ENCODE data around the gene MSMB. TPM values are rescaled to one million over a fixed set of nuclear protein-coding genes. Genes with fewer than 3 reads are reported as not detected.

MSMB gene
- total RNA-seq, 1 experiment from 2014 or later, result not detected

DNA sequence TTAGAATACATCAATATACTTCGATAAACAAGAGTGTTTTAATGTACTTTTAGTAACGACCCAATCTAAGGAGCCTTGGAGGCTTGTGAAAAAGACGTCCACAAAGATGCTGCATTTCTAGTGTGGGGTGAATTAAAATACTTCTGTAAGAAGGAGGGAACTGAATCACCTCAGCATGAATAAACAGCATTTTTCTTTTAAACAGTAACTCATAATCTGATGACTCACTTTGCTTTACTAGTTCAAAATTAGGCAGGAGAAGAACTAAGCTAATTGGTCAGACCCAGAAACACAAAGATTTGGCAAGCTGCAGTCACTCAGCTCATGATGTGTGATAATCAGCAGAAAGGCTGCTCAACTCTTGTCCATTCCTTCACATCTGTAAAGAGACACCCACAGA is 39.9 kb downstream of the MSMB start:
- no peak overlapping the region for H2AFZ ChIP-seq
- H3K27ac ChIP-seq, result no peak overlapping the region
- no TSS peak for BruUV-seq (replicated peaks)
- H3K4me1 ChIP-seq (replicated peaks; ENCODE audit: insufficient read depth), result no peaks in the 10 kb centered on the region
- no peaks in the 10 kb centered on the region for H3K27me3 ChIP-seq (ENCODE audit: insufficient read depth, low read depth)
- no peak overlapping the region for H3K4me2 ChIP-seq
- peaks cover 63% of the 10 kb centered on the region for H3K36me3 ChIP-seq (ENCODE audit: low read depth)
- DNase-seq, result no peak
- no peaks in the 10 kb centered on the region for H3K79me2 ChIP-seq (ENCODE audit: low read depth)
- H3F3A ChIP-seq (ENCODE audit: insufficient read depth, low read depth), result peaks cover 37% of the 10 kb centered on the region
- intact Hi-C loops (cut with micrococcal nuclease; ENCODE audit: unreplicated experiment), result no loop called here
- no peaks in the 10 kb centered on the region for H3K9me2 ChIP-seq (ENCODE audit: insufficient read depth)
- TF ChIP-seq, protein P1, sequence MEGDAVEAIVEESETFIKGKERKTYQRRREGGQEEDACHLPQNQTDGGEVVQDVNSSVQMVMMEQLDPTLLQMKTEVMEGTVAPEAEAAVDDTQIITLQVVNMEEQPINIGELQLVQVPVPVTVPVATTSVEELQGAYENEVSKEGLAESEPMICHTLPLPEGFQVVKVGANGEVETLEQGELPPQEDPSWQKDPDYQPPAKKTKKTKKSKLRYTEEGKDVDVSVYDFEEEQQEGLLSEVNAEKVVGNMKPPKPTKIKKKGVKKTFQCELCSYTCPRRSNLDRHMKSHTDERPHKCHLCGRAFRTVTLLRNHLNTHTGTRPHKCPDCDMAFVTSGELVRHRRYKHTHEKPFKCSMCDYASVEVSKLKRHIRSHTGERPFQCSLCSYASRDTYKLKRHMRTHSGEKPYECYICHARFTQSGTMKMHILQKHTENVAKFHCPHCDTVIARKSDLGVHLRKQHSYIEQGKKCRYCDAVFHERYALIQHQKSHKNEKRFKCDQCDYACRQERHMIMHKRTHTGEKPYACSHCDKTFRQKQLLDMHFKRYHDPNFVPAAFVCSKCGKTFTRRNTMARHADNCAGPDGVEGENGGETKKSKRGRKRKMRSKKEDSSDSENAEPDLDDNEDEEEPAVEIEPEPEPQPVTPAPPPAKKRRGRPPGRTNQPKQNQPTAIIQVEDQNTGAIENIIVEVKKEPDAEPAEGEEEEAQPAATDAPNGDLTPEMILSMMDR (conservative IDR thresholded peaks at IDR 0.05), result no peak
- TF ChIP-seq EZH2 (IDR thresholded peaks at IDR 0.05; ENCODE audit: low read depth), result no peak
- no peak overlapping the region for H3K4me3 ChIP-seq
- no peaks in the 10 kb centered on the region for H3K9me3 ChIP-seq (ENCODE audit: insufficient read depth, low read depth)
- H4K20me1 ChIP-seq (ENCODE audit: insufficient read depth), result peaks cover 30% of the 10 kb centered on the region
- POLR2A ChIA-PET (ENCODE audit: unreplicated experiment), result no interaction called here
- CTCF ChIA-PET, result no interaction called here

GRCh38 chr10:46005383-46005782 is 40.7 kb downstream of the MSMB start:
- Histone ChIP-seq H3K27me3 (ENCODE audit: insufficient read depth, low read depth) (no peaks in the 10 kb centered on the region), H2AFZ (no peak overlapping the region), H3K36me3 (ENCODE audit: low read depth) (peaks cover 63% of the 10 kb centered on the region), H3K4me1 (replicated peaks; ENCODE audit: insufficient read depth) (no peaks in the 10 kb centered on the region), H3F3A (ENCODE audit: insufficient read depth, low read depth) (peaks cover 37% of the 10 kb centered on the region), H3K27ac (no peak overlapping the region), H3K4me3 (no peak overlapping the region), H3K9me2 (ENCODE audit: insufficient read depth) (no peaks in the 10 kb centered on the region), H4K20me1 (ENCODE audit: insufficient read depth) (peaks cover 38% of the 10 kb centered on the region), H3K9me3 (ENCODE audit: insufficient read depth, low read depth) (no peaks in the 10 kb centered on the region), H3K4me2 (no peak overlapping the region), H3K79me2 (ENCODE audit: low read depth) (no peaks in the 10 kb centered on the region)
- intact Hi-C loops (cut with micrococcal nuclease; ENCODE audit: unreplicated experiment), result no loop called here
- ChIA-PET POLR2A (ENCODE audit: unreplicated experiment) (no interaction called here), CTCF (interaction anchor here (0.5 kb wide), 1 partner anchor 1004 kb away, joined by 6 read pairs; no protein-coding TSS in a partner anchor)
- BruUV-seq (replicated peaks), result no TSS peak
- TF ChIP-seq, protein P1 (conservative IDR thresholded peaks at IDR 0.05), result no peak
- no peak for TF ChIP-seq EZH2 (IDR thresholded peaks at IDR 0.05; ENCODE audit: low read depth)
- no peak for DNase-seq

DNA sequence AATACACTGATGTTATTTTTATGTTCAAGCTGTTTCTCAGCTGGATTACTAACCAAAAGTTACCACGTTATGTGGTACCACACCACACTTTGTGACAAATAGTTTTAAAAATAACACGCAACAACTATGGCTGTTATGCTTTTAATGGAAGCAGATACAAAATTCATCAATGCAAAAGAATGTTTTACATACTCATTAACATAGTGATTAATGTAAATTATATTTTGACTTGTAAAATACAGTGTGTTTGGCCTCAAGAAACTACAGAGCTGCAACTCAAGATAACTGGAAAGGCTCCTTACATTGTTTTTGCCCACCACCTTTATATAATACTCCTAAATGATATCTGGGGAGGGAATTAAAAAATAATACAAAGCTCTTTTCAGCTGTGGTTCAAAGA is 41.1 kb downstream of the MSMB start:
- no peak overlapping the region for H3K4me2 ChIP-seq

More for the DNA sequence above, 41.1 kb downstream of the MSMB start:
- H3K9me3 ChIP-seq (ENCODE audit: insufficient read depth, low read depth), result no peaks in the 10 kb centered on the region
- no peaks in the 10 kb centered on the region for H3K27me3 ChIP-seq (ENCODE audit: insufficient read depth, low read depth)
- no peak overlapping the region for H3K4me3 ChIP-seq
- H3K27ac ChIP-seq, result no peak overlapping the region
- peaks cover 37% of the 10 kb centered on the region for H3F3A ChIP-seq (ENCODE audit: insufficient read depth, low read depth)
- H3K4me1 ChIP-seq (replicated peaks; ENCODE audit: insufficient read depth), result no peaks in the 10 kb centered on the region
- TF ChIP-seq, protein P1 (conservative IDR thresholded peaks at IDR 0.05), result no peak
- no peak for TF ChIP-seq EZH2 (IDR thresholded peaks at IDR 0.05; ENCODE audit: low read depth)
- no peaks in the 10 kb centered on the region for H3K9me2 ChIP-seq (ENCODE audit: insufficient read depth)
- peaks cover 63% of the 10 kb centered on the region for H3K36me3 ChIP-seq (ENCODE audit: low read depth)
- H2AFZ ChIP-seq, result no peak overlapping the region
- H3K79me2 ChIP-seq (ENCODE audit: low read depth), result no peaks in the 10 kb centered on the region
- DNase-seq, result no peak
- intact Hi-C loops (cut with micrococcal nuclease; ENCODE audit: unreplicated experiment), result no loop called here
- BruUV-seq (replicated peaks), result no TSS peak
- H4K20me1 ChIP-seq (ENCODE audit: insufficient read depth), result peaks cover 38% of the 10 kb centered on the region
- ChIA-PET CTCF (no interaction called here), POLR2A (ENCODE audit: unreplicated experiment) (interaction anchor here (0.6 kb wide), 1 partner anchor 18 kb away, joined by 5 read pairs; no protein-coding TSS in a partner anchor)

All from PC-9 (cell line).